NCI-H446 treated with DMSO at 0.1 percent for 48 hours (cell line): ENCODE measurements around the gene DNAL4.
A peak's percentile ranks its signal among the peaks of the same experiment; 100 is the strongest.

Source experiments
- DNase-seq: peaks from one replicate; lab custom pipeline; 2025; lab: John Stamatoyannopoulos, UW

DNAL4 gene

GRCh38 chr22:38793721-38794466, at the start of gene DNAL4:
Gene DNAL4, minus strand, starts transcription at chr22:38794143. Its CDS starts 11,412 bp downstream, at chr22:38782731.
- DNase-seq = peak; percentile 96

GRCh38 chr22:38843201-38843656, 49.3 kb upstream of the DNAL4 start:
- DNase-seq = peak; percentile 69

- no peak for DNase-seq
Observed at GRCh38 chr22:38842512-38843200, 48.7 kb upstream of the DNAL4 start.

GRCh38 chr22:38841635-38842034, 47.7 kb upstream of the DNAL4 start:
- no peak for DNase-seq

GRCh38 chr22:38841211-38841610, 47.3 kb upstream of the DNAL4 start:
- no peak for DNase-seq

- DNase-seq = no peak
Observed at GRCh38 chr22:38840129-38840528, 46.2 kb upstream of the DNAL4 start.

GRCh38 chr22:38839686-38840085, 45.7 kb upstream of the DNAL4 start:
- DNase-seq = no peak

GRCh38 chr22:38837414-38837928, 43.5 kb upstream of the DNAL4 start:
- DNase-seq = no peak

- no peak for DNase-seq
Observed at GRCh38 chr22:38835888-38836301, 42.0 kb upstream of the DNAL4 start.

GRCh38 chr22:38834991-38835390, 41.0 kb upstream of the DNAL4 start:
- DNase-seq = no peak

GRCh38 chr22:38834215-38834953, 40.4 kb upstream of the DNAL4 start:
- DNase-seq = peak; percentile 46

- DNase-seq = no peak
Observed at GRCh38 chr22:38833061-38833460, 39.1 kb upstream of the DNAL4 start.

GRCh38 chr22:38832005-38832978, 38.3 kb upstream of the DNAL4 start:
- peak; percentile 99 for DNase-seq

- DNase-seq = peak; percentile 70
Observed at GRCh38 chr22:38831166-38831945, 37.4 kb upstream of the DNAL4 start.

GRCh38 chr22:38830845-38831108, 36.8 kb upstream of the DNAL4 start:
- no peak for DNase-seq

- no peak for DNase-seq
Observed at GRCh38 chr22:38830026-38830844, 36.3 kb upstream of the DNAL4 start.

- no peak for DNase-seq
Observed at GRCh38 chr22:38829485-38829884, 35.5 kb upstream of the DNAL4 start.

GRCh38 chr22:38828616-38829205, 34.8 kb upstream of the DNAL4 start:
- peak; percentile 18 for DNase-seq

GRCh38 chr22:38828191-38828590, 34.2 kb upstream of the DNAL4 start:
- DNase-seq = peak; percentile 33
